DMS153 (cell line): Measurements from ENCODE around the gene TLE1.
A peak's percentile ranks its signal among the peaks of the same experiment; 100 is the strongest.
"Not testable (repeated sequence)": the region's sequence is repeated elsewhere in the genome, so short reads cannot be mapped to it uniquely, and the experiment has no call there.

Experiments
- DNase-seq: peaks from one replicate; lab custom pipeline; 2025; lab: John Stamatoyannopoulos, UW

The TLE1 gene

DNA sequence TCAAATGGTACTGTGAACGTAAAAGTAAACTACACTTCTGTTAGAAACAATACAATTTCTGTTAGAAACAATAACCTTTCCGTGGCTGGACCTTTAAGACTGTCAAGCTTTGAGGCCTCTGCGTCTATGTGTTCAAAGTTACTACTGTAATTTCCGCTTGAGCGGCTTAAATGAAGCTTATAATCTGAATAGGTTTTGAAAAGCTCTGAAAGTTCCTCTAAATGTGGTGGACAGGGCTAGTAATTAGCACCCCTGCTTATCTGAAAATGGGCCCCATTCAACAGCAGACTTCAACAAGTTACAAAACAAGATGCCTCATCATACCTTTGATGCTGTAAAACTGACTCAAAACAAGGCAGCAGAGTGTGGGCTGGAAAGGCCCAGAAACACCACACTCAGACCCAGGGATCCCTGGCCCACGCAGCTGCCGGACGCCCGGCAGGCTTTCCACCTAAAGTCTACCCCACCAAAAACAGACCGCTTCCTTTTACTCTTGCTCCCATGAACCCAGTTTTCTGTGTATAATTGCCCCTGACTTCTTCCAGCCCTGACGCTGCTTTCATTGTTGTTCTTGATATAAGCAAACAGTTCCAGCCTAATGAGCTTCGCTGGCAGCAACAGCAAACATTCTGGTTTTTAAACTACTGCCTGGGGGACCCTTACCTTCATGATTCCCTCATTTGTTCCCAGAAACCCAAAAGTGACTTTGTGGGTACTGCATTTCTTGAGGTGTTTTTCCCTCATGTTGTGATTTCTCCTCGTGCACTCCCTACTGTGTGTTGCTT is 66.7 kb downstream of the TLE1 start:
- peak; percentile 32 for DNase-seq

DNA sequence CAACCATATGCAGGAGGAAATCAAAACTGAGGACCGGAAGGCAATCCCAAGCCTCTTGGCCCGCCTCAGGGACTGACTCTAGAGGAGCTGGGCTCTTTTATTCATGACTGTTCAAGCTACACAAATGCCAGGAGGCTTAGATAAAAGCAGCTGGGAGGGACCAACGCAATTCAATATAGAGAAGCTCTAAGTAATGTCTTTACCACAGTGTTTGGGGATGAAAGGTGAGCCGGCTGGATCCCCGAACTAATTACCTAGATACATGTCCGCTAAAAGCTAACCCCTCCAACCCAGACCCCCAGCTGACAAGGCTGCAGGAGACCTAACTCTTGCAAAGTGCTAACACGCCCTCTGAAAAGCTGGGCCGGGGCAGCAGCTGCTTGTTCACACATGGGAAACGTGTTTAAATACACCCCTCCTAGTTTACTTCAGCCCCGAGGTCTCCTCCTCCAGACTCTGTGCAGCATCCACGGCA is 67.5 kb downstream of the TLE1 start:
- DNase-seq: no peak

- DNase-seq: no peak
Measured at GRCh38 chr9:81621118-81621517, 68.2 kb downstream of the TLE1 start.

GRCh38 chr9:81620002-81620390 is 69.4 kb downstream of the TLE1 start:
- DNase-seq: no peak

- no peak for DNase-seq
Measured at GRCh38 chr9:81619353-81620001, 69.9 kb downstream of the TLE1 start.

DNA sequence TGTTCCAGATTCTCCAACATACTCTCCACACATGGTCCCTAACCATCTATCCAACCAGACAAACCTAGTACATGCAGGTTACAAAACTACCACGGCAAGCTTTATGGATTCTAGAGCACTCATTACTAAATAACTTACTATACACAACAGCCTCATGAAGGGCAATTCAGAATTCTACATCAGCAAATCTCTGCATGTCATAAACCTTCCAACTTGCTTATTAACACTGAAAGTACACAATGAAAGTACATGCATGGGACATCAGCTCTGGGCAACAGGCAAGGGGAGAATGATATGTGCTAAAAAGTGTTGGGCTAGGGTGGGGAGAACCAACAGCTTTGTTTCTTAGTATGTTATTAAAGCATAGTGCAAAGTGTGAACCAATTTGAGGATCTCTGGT is 70.4 kb downstream of the TLE1 start:
- no peak for DNase-seq

DNA sequence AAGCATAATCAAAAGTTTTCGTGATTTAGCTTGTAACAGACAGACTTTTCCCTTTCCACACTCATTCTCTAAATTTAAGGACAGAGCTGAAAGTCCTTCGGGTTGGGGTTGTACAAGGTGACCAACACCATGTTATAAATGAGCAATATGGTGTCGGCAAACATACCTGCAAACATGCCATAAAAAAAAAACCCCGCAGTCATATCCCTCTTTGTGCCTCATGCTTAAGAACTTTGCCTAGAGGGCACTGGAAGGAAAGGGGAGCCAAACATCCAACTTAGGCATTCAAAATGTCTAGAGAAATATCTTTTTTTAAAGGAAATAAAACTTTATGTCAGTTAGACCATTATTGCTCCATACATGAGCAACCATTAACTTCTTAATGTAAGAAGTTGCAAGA is 73.2 kb downstream of the TLE1 start:
- no peak for DNase-seq

DNA sequence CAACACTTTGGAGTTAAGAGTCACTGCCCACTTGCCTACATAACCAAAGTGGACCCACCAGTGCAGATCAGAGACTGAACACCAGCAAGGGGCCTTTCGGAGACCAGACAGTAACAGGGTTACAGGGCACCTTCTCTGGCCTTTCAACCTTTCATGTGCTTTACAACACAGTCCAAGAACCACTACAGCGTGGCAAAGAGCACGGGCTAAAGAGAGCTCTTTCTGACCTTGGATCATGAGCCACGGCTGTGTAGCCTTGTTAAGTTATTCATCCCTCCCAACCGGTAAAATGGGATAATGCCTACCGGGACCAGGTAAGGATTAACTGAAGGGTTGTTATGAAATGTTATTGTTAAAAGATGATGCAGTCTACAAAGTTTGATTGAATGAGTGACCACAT is 75.0 kb downstream of the TLE1 start:
- DNase-seq: no peak

DNA sequence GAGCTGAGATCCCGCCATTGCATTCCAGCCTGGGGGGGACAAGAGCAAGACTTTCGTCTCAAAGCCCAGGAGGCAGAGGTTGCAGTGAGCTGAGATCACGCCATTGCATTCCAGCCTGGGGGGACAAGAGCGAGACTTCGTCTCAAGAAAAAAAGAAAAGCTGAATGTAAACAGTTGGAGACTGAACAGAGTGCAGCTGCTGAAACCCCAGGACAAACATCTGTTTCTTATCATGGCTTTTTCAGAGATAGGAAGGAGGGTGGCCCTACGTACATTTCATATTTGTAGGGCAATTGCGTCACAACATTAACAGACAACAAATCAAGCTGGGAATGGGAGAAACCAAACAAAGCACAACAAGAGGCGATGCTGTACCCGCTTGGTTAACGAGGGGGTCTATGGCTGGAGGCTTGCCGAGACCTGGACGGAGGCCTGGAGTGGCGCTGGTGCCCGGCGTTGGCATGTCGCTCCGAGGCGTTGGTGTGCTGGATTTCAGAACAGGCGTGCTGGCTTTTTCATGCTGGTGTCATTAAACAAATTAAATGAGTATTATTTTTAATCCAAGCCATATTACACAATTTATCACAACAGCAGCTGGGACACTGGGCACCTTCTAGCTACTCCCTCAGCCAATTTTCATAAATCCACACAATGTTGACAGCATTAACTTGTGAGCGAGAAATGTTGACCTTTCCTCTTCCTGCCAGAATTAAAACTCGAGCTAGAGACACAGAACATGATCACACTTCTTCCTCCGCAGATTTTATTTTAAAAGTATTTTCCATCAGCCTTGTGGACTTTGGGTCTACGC is 76.1 kb downstream of the TLE1 start:
- DNase-seq: no peak

DNA sequence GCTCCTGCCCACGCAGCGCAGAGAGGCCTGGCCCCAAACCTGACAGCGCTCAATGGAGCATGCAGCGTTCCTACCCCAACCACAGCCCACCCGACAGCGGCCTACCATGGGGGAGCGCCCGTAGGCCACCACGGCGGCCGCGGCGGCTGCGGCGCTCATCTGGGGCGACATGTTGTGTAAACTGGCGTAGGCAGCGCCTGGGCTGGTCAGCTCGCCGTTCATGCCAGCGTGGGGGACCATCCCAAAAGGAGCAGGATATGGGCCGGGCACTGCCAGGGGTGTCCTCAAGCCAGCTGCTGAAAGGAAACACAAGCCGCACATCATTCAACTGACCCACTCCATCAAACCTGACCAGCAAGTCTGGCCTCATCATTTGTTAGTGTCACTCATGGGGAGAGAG is 77.7 kb downstream of the TLE1 start:
- no peak for DNase-seq

DNA sequence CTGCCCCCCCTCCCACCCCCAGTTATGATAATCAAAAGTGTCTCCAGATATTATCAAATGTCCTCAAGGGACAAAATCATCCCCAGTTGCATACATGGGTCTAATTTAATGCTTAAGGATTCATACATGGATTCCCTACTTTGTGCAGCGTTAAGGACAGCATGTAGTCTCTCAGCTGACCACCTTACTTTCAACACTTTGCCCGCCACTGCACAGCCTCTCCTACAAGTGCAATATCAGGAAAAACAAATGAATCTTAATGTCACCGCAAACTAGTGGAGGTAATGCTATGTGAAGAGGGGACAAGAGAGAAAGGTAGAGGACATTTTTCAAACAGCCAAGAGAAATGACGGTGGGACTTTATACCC is 78.6 kb downstream of the TLE1 start:
- DNase-seq: no peak

- no peak for DNase-seq
Measured at GRCh38 chr9:81609782-81610739, 79.3 kb downstream of the TLE1 start.

- DNase-seq: no peak
Measured at GRCh38 chr9:81608289-81608657, 81.1 kb downstream of the TLE1 start.

DNA sequence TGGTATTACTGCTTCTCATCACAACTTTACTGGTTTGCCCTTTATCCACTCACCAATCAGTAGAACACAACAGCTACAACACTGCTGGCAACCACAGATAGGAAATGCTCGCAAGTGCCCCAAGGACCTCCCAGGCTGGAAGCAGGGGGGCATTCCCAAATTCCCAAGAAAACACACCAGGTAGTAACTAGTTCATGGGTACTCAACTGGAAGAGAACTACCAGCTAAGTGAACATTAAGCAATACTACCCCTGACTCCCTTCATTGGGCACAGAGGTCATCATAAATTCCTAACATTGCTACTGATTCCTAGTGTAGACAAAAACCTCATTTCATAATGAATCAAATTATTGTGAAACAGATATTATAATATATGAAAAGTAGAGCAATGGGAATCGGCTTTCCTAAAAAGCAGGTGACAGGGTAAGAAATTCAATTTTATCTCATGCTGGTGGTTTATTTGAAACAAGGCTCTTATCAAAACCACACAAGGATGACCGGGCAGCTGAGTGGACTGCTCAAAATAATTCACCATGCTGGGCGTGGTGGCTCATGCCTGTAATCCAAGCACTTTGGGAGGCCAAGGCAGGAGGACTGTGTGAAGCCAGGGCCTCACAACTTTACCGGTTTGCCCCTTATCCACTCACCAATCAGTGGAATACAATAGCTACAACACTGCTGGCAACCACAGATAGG is 81.6 kb downstream of the TLE1 start:
- no peak for DNase-seq

DNA sequence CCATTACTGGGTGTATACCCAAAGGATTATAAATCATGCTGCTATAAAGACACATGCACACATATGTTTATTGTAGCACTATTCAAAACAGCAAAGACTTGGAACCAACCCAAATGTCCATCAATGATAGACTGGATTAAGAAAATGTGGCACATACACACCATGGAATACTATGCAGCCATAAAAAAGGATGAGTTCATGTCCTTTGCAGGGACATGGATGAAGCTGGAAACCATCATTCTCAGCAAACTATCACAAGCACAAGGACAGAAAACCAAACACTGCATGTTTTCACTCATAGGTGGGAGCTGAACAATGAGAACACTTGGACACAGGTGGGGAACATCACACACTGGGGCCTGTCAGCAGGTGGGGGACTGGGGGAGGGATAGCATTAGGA is 83.1 kb downstream of the TLE1 start:
- not testable (repeated sequence) for DNase-seq

GRCh38 chr9:81605170-81605670 is 84.1 kb downstream of the TLE1 start:
- peak; percentile 62 for DNase-seq

- DNase-seq: no peak
Measured at GRCh38 chr9:81604306-81605169, 84.8 kb downstream of the TLE1 start.

DNA sequence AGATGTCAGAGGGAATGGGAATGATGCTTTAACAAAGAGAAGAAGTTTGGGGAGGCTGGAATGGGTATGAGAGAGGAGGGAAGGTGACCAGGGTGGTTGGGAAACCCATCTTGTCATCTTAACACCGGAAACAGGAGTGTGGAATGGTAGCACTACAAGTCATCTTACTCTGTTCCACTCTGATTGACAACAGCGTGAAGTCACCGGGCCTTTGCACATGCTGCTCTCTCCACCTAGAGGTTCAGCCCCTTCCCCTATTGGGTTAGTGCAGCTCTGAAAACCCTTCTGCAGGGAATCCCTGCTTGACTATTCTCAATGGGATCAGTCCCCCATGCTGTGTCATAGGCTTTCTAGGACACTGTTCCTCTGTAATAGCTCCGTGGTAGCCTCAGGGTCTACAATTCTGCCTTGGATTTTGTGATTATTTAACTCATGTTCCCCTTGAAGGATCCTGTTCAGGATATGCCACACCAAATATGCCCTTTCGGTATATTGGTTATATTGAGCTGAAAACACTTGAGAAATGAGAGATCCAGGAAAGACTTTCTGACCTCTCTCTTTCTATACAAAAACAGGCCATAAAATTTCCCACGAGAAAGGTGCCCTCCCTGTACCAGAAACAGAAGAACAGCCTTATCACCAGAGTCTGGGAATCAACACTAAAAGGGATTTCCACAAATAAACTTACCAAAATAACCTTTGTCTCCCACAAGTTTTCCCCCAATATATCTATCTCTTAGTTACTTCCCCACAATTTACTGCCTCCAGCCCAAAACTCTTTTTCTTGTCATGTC is 86.3 kb downstream of the TLE1 start:
- DNase-seq: no peak
